Gastrocnemius medialis (tissue), 4 donors: ENCODE measurements around the gene LEMD1. TPM values are rescaled to one million over a fixed set of nuclear protein-coding genes. Genes with fewer than 3 reads are reported as not detected.
"Not testable (repeated sequence)": the region's sequence is repeated elsewhere in the genome, so short reads cannot be mapped to it uniquely, and the experiment has no call there.

Experiments
- ATAC-seq, 2 donors: fragments of 150-250 bp; one replicate each; pipeline ENCODE4 v1.9.1; 2016
- DNase-seq, 2 donors: peaks; one replicate each; pipeline ENCODE4 v3.0.0-alpha.2; 2019
- H3K27ac ChIP-seq, 4 donors: fragments of 200-600 bp; sonication (generic); 1 replicate in 1 of 4; 2 replicates in 3 of 4; pipeline ENCODE4 v1.5.1; 2016 to 2018; ENCODE audit warnings: mild to moderate bottlenecking in 2 of 4, moderate library complexity in 1 of 4
- H3K27me3 ChIP-seq, 3 donors: fragments of 200-600 bp; sonication (generic) in 2 of 3; 1 replicate in 1 of 3; 2 replicates in 2 of 3; pipeline versions ENCODE4 v1.5.1 to v1.6.0; 2016 to 2019; ENCODE audit warnings: mild to moderate bottlenecking in 1 of 3, moderate library complexity in 1 of 3
- H3K36me3 ChIP-seq, 2 donors: fragments of 200-600 bp; sonication (generic) in 1 of 2; one replicate each; pipeline ENCODE4 v1.5.1; 2017 to 2018
- H3K4me1 ChIP-seq, 2 donors: fragments of 200-600 bp; sonication (generic) in 1 of 2; one replicate each; pipeline ENCODE4 v1.5.1; 2016 to 2017; ENCODE audit warnings: mild to moderate bottlenecking in 2 of 2
- H3K4me3 ChIP-seq, 4 donors: fragments of 200-600 bp; sonication (generic) in 3 of 4; 1 replicate in 1 of 4; 2 replicates in 3 of 4; pipeline ENCODE4 v1.5.1; 2016 to 2019; ENCODE audit warnings: mild to moderate bottlenecking in 2 of 4
- H3K9me3 ChIP-seq, 3 donors: fragments of 200-600 bp; sonication (generic) in 2 of 3; 1 replicate in 1 of 3; 2 replicates in 2 of 3; pipeline ENCODE4 v1.5.1; 2016 to 2019
- POLR2A ChIP-seq, 2 donors: fragments of 450-650 bp; IDR thresholded peaks; one replicate each; pipeline ENCODE4 v1.6.1; 2017; ENCODE audit warnings: antibody characterized with exemption in 2 of 2, mild to moderate bottlenecking in 2 of 2, moderate library complexity in 2 of 2
- in situ Hi-C, 4 donors: fragments of 200-750 bp; cut with MboI; loops; one replicate each; pipeline versions ENCODE4 v1.15.0 to v1.8.0; 2017; ENCODE audit warnings: low sequenced_read_pairs in 4 of 4
- intact Hi-C: fragments of 100-400 bp; cut with DNase I; formaldehyde crosslinking; loops from one replicate; pipeline ENCODE4 v1.15.1; 2023; ENCODE audit warnings: low total_unique reads
- total RNA-seq, 4 donors: library from RNA; depleted of rRNA; stranded (reverse); fragments of >200 nt; gene quantifications; one replicate each; pipeline versions ENCODE4 v1.1.0 to v1.2.3, GENCODE V29; 2016
- TF ChIP-seq, protein P1 (sequence below), 5 experiments: fragments of 450-650 bp in 3 of 5; fragments of 200-600 bp in 2 of 5; sonication (generic) in 2 of 5; IDR thresholded peaks in 4 of 5; conservative IDR thresholded peaks in 1 of 5; 1 replicate in 4 of 5; 2 replicates in 1 of 5; pipeline ENCODE4 v1.5.1; 2016 to 2019; ENCODE audit warnings: antibody characterized with exemption in 5 of 5, mild to moderate bottlenecking in 3 of 5, moderate library complexity in 3 of 5

Gene LEMD1
- total RNA-seq, 4 donors from 2014 or later = not detected

DNA sequence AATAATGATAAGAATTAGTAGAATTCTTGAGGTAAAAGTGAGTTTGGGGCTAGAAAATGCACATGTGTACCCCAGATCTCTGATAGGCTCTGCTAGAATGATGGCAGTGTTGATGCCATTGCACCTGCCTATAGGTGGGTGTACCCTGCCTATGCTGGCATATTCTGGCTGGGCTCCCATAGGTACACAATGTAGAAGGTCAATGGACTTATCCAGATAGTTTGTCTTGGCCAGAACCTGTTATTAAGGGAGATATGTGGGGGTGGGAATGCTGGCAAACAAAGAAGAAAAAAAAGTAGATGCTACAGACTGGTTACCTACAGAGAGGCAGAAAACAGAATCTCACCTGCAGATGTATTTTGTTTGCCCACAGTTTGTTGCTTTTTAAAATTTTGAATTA lies 51.1 kb downstream of the LEMD1 start:
- in situ Hi-C loops (no loop called here), intact Hi-C loops (no loop called here)
- Histone ChIP-seq H3K27ac (no peak overlapping the region), H3K4me1 (no peaks in the 10 kb centered on the region), H3K36me3 (no peaks in the 10 kb centered on the region), H3K27me3 (peaks cover 0 to 9% (median 0%) of the 10 kb centered on the region in 3 donors), H3K9me3 (no peaks in the 10 kb centered on the region), H3K4me3 (no peak overlapping the region)
- TF ChIP-seq, protein P1, sequence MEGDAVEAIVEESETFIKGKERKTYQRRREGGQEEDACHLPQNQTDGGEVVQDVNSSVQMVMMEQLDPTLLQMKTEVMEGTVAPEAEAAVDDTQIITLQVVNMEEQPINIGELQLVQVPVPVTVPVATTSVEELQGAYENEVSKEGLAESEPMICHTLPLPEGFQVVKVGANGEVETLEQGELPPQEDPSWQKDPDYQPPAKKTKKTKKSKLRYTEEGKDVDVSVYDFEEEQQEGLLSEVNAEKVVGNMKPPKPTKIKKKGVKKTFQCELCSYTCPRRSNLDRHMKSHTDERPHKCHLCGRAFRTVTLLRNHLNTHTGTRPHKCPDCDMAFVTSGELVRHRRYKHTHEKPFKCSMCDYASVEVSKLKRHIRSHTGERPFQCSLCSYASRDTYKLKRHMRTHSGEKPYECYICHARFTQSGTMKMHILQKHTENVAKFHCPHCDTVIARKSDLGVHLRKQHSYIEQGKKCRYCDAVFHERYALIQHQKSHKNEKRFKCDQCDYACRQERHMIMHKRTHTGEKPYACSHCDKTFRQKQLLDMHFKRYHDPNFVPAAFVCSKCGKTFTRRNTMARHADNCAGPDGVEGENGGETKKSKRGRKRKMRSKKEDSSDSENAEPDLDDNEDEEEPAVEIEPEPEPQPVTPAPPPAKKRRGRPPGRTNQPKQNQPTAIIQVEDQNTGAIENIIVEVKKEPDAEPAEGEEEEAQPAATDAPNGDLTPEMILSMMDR (IDR thresholded peaks at IDR 0.05 in 4 of 5, conservative IDR thresholded peaks at IDR 0.05 in 1 of 5) = no peak
- no peak for TF ChIP-seq POLR2A (IDR thresholded peaks at IDR 0.05)
- ATAC-seq (no peak), DNase-seq (no peak)

DNA sequence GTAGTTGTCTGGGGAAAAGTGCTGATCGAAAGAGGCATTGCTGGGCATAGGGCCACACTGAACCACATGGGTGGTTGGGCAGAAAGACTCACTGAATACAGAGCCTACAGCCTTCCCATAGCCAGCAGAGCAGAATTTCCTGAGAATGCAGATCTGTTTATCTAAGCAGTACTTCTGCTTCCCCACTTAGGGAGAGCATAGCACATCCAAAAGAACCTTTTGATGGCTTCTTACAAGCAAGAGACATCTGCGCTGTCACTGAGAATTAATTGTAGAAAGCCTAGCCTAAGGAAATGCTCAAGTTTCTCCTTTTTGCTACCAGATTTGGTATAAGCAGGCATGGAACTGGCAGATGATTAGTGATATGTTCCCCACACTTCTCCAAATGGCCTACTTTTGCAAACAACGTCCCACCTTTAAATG lies 52.1 kb downstream of the LEMD1 start:
- DNase-seq (no peak), ATAC-seq (no peak)
- Histone ChIP-seq H3K36me3 (no peaks in the 10 kb centered on the region), H3K27me3 (peaks cover 0 to 4% (median 0%) of the 10 kb centered on the region in 3 donors), H3K9me3 (no peaks in the 10 kb centered on the region), H3K27ac (no peak overlapping the region), H3K4me3 (no peak overlapping the region), H3K4me1 (no peaks in the 10 kb centered on the region)
- intact Hi-C loops = no loop called here
- TF ChIP-seq POLR2A (IDR thresholded peaks at IDR 0.05) = no peak
- TF ChIP-seq, protein P1 (IDR thresholded peaks at IDR 0.05 in 4 of 5, conservative IDR thresholded peaks at IDR 0.05 in 1 of 5) = no peak
- in situ Hi-C loops = no loop called here

GRCh38 chr1:205368478-205368877 lies 53.4 kb downstream of the LEMD1 start:
- Histone ChIP-seq H3K27me3 (peaks cover 0 to 4% (median 0%) of the 10 kb centered on the region in 3 donors), H3K36me3 (no peaks in the 10 kb centered on the region), H3K27ac (no peak overlapping the region), H3K9me3 (no peaks in the 10 kb centered on the region), H3K4me3 (no peak overlapping the region), H3K4me1 (no peaks in the 10 kb centered on the region)
- DNase-seq (no peak), ATAC-seq (no peak)
- intact Hi-C loops = no loop called here
- in situ Hi-C loops = no loop called here
- TF ChIP-seq, protein P1 (IDR thresholded peaks at IDR 0.05 in 4 of 5, conservative IDR thresholded peaks at IDR 0.05 in 1 of 5) = no peak
- no peak for TF ChIP-seq POLR2A (IDR thresholded peaks at IDR 0.05)

DNA sequence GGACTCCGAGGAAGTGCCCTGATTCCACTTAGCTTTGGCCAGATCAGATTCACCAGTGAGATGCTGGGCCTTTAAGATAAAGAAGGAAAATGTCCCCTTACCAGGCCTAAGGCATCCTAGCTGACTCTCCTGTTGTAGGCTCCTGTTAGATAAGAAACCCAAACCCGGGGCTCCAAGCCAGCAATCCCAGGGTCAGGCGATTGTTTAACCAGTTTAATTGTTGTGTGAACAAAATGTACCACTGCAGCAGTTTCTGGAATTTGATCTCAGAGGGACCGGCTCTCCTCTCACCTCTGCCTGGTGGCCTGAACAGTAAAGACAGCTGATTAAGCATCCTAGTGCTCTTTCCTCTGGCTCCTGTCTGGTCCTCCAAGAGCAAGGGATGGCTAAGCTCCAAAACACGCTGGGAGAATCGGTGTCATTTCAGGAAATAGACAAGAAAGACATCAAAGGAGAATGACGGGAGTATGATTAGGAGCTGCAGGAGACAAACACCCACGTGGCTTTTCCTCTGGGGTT lies 55.9 kb downstream of the LEMD1 start:
- Histone ChIP-seq H3K27ac (no peak overlapping the region), H3K4me1 (no peaks in the 10 kb centered on the region), H3K4me3 (no peak overlapping the region), H3K9me3 (no peaks in the 10 kb centered on the region), H3K36me3 (no peaks in the 10 kb centered on the region), H3K27me3 (no peaks in the 10 kb centered on the region)
- intact Hi-C loops (no loop called here), in situ Hi-C loops (no loop called here)
- ATAC-seq (peak in 1 of 2 donors; percentile 23), DNase-seq (no peak)
- no peak for TF ChIP-seq POLR2A (IDR thresholded peaks at IDR 0.05)
- TF ChIP-seq, protein P1 (IDR thresholded peaks at IDR 0.05 in 4 of 5, conservative IDR thresholded peaks at IDR 0.05 in 1 of 5) = no peak

- H3K9me3 ChIP-seq, H3K4me3 ChIP-seq, H3K27me3 ChIP-seq, ATAC-seq, H3K36me3 ChIP-seq, in situ Hi-C loops, intact Hi-C loops, H3K27ac ChIP-seq, H3K4me1 ChIP-seq, DNase-seq: not testable (repeated sequence)
Measured at GRCh38 chr1:205365086-205365485, 56.8 kb downstream of the LEMD1 start.
